PC-9 (cell line): Measurements from ENCODE around the gene MRPL52. TPM values are rescaled to one million over a fixed set of nuclear protein-coding genes. Genes with fewer than 3 reads are reported as not detected.

ENCODE experiments used
- BruUV-seq: library from RNA; stranded (reverse); fragments of 400-500 nt; replicated peaks from 2 replicates; lab custom pipeline; 2021; lab: Mats Ljungman, UMichigan
- CTCF ChIA-PET: fragments of 300-600 bp; sonication (Branson Sonifier 250); formaldehyde crosslinking; loops from one replicate; lab custom pipeline; 2022; ENCODE audit warnings: antibody characterized with exemption; lab: Charles Lee
- POLR2A ChIA-PET: fragments of 300-600 bp; sonication (Branson Sonifier 250); formaldehyde crosslinking; loops from one replicate; lab custom pipeline; 2022; ENCODE audit warnings: antibody characterized with exemption; ENCODE audit not compliant: unreplicated experiment; lab: Charles Lee
- DNase-seq, 2 experiments: peaks; one replicate each; pipeline versions ENCODE4 v3.0.0 to v3.0.0-alpha.2; 2015 to 2022; ENCODE audit warnings: mixed read lengths in 1 of 2
- H2AFZ ChIP-seq: fragments of 200-600 bp; sonication (generic); 2 replicates; pipeline ENCODE4 v1.8.1; 2017; ENCODE audit warnings: antibody characterized with exemption
- H3F3A ChIP-seq: fragments of 200-600 bp; sonication (generic); 2 replicates; pipeline ENCODE4 v1.8.1; 2017; ENCODE audit warnings: antibody characterized with exemption, mild to moderate bottlenecking, low read depth; ENCODE audit not compliant: insufficient read depth
- H3K27ac ChIP-seq: fragments of 200-600 bp; sonication (generic); 2 replicates; pipeline ENCODE4 v1.6.1; 2016; ENCODE audit warnings: mixed run types
- H3K27me3 ChIP-seq: fragments of 200-600 bp; sonication (generic); 2 replicates; pipeline ENCODE4 v1.6.1; 2016; ENCODE audit warnings: low read depth, mixed run types; ENCODE audit not compliant: insufficient read depth
- H3K36me3 ChIP-seq: fragments of 200-600 bp; sonication (generic); 2 replicates; pipeline ENCODE4 v1.6.1; 2016; ENCODE audit warnings: low read depth, mixed run types
- H3K4me1 ChIP-seq: fragments of 200-600 bp; sonication (generic); replicated peaks from 2 replicates; pipeline ENCODE4 v1.6.1; 2016; ENCODE audit warnings: mixed run types; ENCODE audit not compliant: insufficient read depth
- H3K4me2 ChIP-seq: fragments of 200-600 bp; sonication (generic); 2 replicates; pipeline ENCODE4 v1.6.1; 2017; ENCODE audit warnings: mixed run types
- H3K4me3 ChIP-seq: fragments of 200-600 bp; sonication (generic); 2 replicates; pipeline ENCODE4 v1.6.1; 2016; ENCODE audit warnings: mixed run types
- H3K79me2 ChIP-seq: fragments of 200-600 bp; sonication (generic); 2 replicates; pipeline ENCODE4 v1.6.1; 2017; ENCODE audit warnings: low read depth, mixed run types
- H3K9me2 ChIP-seq: fragments of 200-600 bp; sonication (generic); 2 replicates; pipeline ENCODE4 v1.8.1; 2017; ENCODE audit warnings: mild to moderate bottlenecking; ENCODE audit not compliant: insufficient read depth
- H3K9me3 ChIP-seq: fragments of 200-600 bp; sonication (generic); 2 replicates; pipeline ENCODE4 v1.8.1; 2016; ENCODE audit warnings: low read depth; ENCODE audit not compliant: insufficient read depth
- H4K20me1 ChIP-seq: fragments of 200-600 bp; sonication (generic); 2 replicates; pipeline ENCODE4 v1.8.1; 2017; ENCODE audit not compliant: insufficient read depth
- EZH2 ChIP-seq: fragments of 200-600 bp; sonication (generic); IDR thresholded peaks from 2 replicates; pipeline ENCODE4 v1.8.0; 2017; ENCODE audit warnings: antibody characterized with exemption, low read depth
- intact Hi-C: fragments of 100-400 bp; cut with micrococcal nuclease; formaldehyde crosslinking; loops from one replicate; pipeline ENCODE4 v1.10.0; 2022; ENCODE audit not compliant: unreplicated experiment
- total RNA-seq: library from RNA; stranded (reverse); gene quantifications from 2 replicates; pipeline ENCODE4 v1.2.3, GENCODE V29; 2021
- TF ChIP-seq, protein P1 (sequence below): fragments of 200-600 bp; sonication (generic); conservative IDR thresholded peaks from 2 replicates; pipeline ENCODE4 v1.6.1; 2017; ENCODE audit warnings: mixed run types, antibody characterized with exemption, mild to moderate bottlenecking, moderate library complexity

MRPL52 gene
- total RNA-seq, 1 experiment from 2014 or later: 76.7 TPM

- Histone ChIP-seq H3F3A (peaks cover 10% of the 10 kb centered on the region; the same call in 1 of the 2 replicates), H3K4me3 (no peak within 1 kb of the TSS), H3K79me2 (no peaks in the 10 kb centered on the region), H3K27ac (no peak within 1 kb of the TSS), H3K9me3 (no peaks in the 10 kb centered on the region), H4K20me1 (no peaks in the 10 kb centered on the region), H3K4me2 (0 out of 2 replicates have a peak within 1 kb of the TSS, but pooled peaks have one; percentile 7), H3K27me3 (no peaks in the 10 kb centered on the region), H2AFZ (no peak within 1 kb of the TSS), H3K4me1 (peaks cover 20% of the 10 kb centered on the region), H3K36me3 (no peaks in the 10 kb centered on the region), H3K9me2 (no peaks in the 10 kb centered on the region)
- no peak for TF ChIP-seq EZH2
- TF ChIP-seq, protein P1, sequence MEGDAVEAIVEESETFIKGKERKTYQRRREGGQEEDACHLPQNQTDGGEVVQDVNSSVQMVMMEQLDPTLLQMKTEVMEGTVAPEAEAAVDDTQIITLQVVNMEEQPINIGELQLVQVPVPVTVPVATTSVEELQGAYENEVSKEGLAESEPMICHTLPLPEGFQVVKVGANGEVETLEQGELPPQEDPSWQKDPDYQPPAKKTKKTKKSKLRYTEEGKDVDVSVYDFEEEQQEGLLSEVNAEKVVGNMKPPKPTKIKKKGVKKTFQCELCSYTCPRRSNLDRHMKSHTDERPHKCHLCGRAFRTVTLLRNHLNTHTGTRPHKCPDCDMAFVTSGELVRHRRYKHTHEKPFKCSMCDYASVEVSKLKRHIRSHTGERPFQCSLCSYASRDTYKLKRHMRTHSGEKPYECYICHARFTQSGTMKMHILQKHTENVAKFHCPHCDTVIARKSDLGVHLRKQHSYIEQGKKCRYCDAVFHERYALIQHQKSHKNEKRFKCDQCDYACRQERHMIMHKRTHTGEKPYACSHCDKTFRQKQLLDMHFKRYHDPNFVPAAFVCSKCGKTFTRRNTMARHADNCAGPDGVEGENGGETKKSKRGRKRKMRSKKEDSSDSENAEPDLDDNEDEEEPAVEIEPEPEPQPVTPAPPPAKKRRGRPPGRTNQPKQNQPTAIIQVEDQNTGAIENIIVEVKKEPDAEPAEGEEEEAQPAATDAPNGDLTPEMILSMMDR: no peak
- BruUV-seq: no TSS peak
- intact Hi-C loops: no loop called here
- CTCF ChIA-PET: no interaction called here
- no peak for DNase-seq
- POLR2A ChIA-PET: interaction anchor here (0.6 kb wide), 1 partner anchor 216 kb away, joined by 3 read pairs; no protein-coding TSS in a partner anchor
Measured at GRCh38 chr14:22814941-22815713, 14.6 kb upstream of the MRPL52 start, which contains the start of gene SLC7A7. TSS of gene SLC7A7 (minus strand) at chr14:22815435. CDS start at chr14:22813398, 2,037 bp downstream.

GRCh38 chr14:22819151-22819988, 10.3 kb upstream of the MRPL52 start:
- H3K4me2 ChIP-seq: peak overlapping the region; percentile 82
- peaks cover 34% of the 10 kb centered on the region for H3K4me1 ChIP-seq
- intact Hi-C loops: loop anchor here (2.0 kb wide), 1 partner anchor 43 kb away; no protein-coding TSS in a partner anchor
- H3K9me2 ChIP-seq: no peaks in the 10 kb centered on the region
- H2AFZ ChIP-seq: peak overlapping the region; percentile 83
- ChIA-PET CTCF (interaction anchor here (0.6 to 0.7 kb wide), 3 partner anchors 9 to 166 kb away, joined by 6 to 8 read pairs (median 8); no protein-coding TSS in a partner anchor), POLR2A (interaction anchor here (0.6 to 1.0 kb wide), 8 partner anchors 11 to 1346 kb away, joined by 3 to 12 read pairs (median 6); partner anchors contain the start of genes DAD1 and LRP10)
- BruUV-seq: TSS peak; percentile 44
- H3K27ac ChIP-seq: peak overlapping the region; percentile 63
- peak overlapping the region; percentile 43; the same call in 1 of the 2 replicates for H3K4me3 ChIP-seq
- no peaks in the 10 kb centered on the region for H3K9me3 ChIP-seq
- DNase-seq: peak; percentile 46 to 60
- TF ChIP-seq, protein P1: no peak
- no peak for TF ChIP-seq EZH2
- peaks cover 20% of the 10 kb centered on the region; the same call in 1 of the 2 replicates for H3F3A ChIP-seq
- no peaks in the 10 kb centered on the region for H3K79me2 ChIP-seq
- no peaks in the 10 kb centered on the region for H4K20me1 ChIP-seq
- H3K36me3 ChIP-seq: no peaks in the 10 kb centered on the region
- no peaks in the 10 kb centered on the region for H3K27me3 ChIP-seq

DNA sequence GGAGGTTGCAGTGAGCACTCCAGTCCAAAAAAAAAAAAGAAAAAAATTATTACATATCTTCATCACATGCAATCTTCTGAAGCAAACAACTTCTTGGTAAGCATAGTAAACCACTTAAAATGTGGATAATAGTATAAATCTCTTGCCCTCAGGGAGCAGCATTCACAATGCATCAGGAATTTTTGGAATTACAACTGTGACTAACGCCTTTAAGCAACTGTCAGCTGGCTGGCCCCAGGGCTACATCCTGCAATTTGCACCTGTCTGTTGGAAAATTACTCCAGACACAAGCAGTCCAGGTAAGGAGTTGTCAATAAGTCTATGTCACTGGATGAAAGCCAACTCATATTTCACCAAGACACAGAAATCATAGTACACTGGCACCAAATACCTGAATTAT, 9.0 kb upstream of the MRPL52 start:
- no peaks in the 10 kb centered on the region for H3K9me3 ChIP-seq
- no peak overlapping the region for H3K27ac ChIP-seq
- DNase-seq: peak; percentile 54 to 82
- no TSS peak for BruUV-seq
- H3K36me3 ChIP-seq: no peaks in the 10 kb centered on the region
- ChIA-PET POLR2A (no interaction called here), CTCF (no interaction called here)
- no peaks in the 10 kb centered on the region for H3K9me2 ChIP-seq
- H3K79me2 ChIP-seq: no peaks in the 10 kb centered on the region
- no peaks in the 10 kb centered on the region for H4K20me1 ChIP-seq
- intact Hi-C loops: no loop called here
- H3F3A ChIP-seq: peaks cover 20% of the 10 kb centered on the region; the same call in 1 of the 2 replicates
- no peaks in the 10 kb centered on the region for H3K27me3 ChIP-seq
- TF ChIP-seq, protein P1: no peak
- TF ChIP-seq EZH2: no peak
- H2AFZ ChIP-seq: no peak overlapping the region
- H3K4me1 ChIP-seq: peaks cover 38% of the 10 kb centered on the region
- H3K4me3 ChIP-seq: no peak overlapping the region
- H3K4me2 ChIP-seq: no peak overlapping the region
